CD4-positive, alpha-beta T cell treated with Interleukin-2 at 100 ng/mL for 4 hours (primary cell): Measurements from ENCODE around the gene TRIO.

Source experiments
- DNase-seq: peaks from one replicate; pipeline ENCODE4 v3.0.0-alpha.2; 2020; ENCODE audit warnings: low spot score

The TRIO gene

GRCh38 chr5:14247054-14247386, 103.9 kb downstream of the TRIO start:
- DNase-seq, result no peak

GRCh38 chr5:14249258-14250082, 106.3 kb downstream of the TRIO start:
- DNase-seq, result no peak

- no peak for DNase-seq
Observed at GRCh38 chr5:14250084-14250695, 107.0 kb downstream of the TRIO start.

GRCh38 chr5:14250748-14251701, 107.9 kb downstream of the TRIO start:
- no peak for DNase-seq

GRCh38 chr5:14251733-14252132, 108.6 kb downstream of the TRIO start:
- no peak for DNase-seq

GRCh38 chr5:14252793-14253192, 109.7 kb downstream of the TRIO start:
- DNase-seq, result no peak

- DNase-seq, result no peak
Observed at GRCh38 chr5:14254686-14255085, 111.5 kb downstream of the TRIO start.

GRCh38 chr5:14256026-14256690, 113.0 kb downstream of the TRIO start:
- no peak for DNase-seq

GRCh38 chr5:14256756-14257393, 113.7 kb downstream of the TRIO start:
- DNase-seq, result no peak

GRCh38 chr5:14257995-14258403, 114.9 kb downstream of the TRIO start:
- DNase-seq, result no peak

GRCh38 chr5:14258840-14259239, 115.7 kb downstream of the TRIO start:
- DNase-seq, result no peak

GRCh38 chr5:14260637-14261036, 117.5 kb downstream of the TRIO start:
- DNase-seq, result no peak

GRCh38 chr5:14261235-14261634, 118.1 kb downstream of the TRIO start:
- no peak for DNase-seq

- DNase-seq, result no peak
Observed at GRCh38 chr5:14261856-14262611, 118.9 kb downstream of the TRIO start.

GRCh38 chr5:14263113-14263512, 120.0 kb downstream of the TRIO start:
- DNase-seq, result no peak

GRCh38 chr5:14263699-14264098, 120.6 kb downstream of the TRIO start:
- no peak for DNase-seq

GRCh38 chr5:14264605-14265316, 121.6 kb downstream of the TRIO start:
- DNase-seq, result peak; percentile 61

- no peak for DNase-seq
Observed at GRCh38 chr5:14265570-14265969, 122.4 kb downstream of the TRIO start.

- no peak for DNase-seq
Observed at GRCh38 chr5:14266171-14266570, 123.0 kb downstream of the TRIO start.

- no peak for DNase-seq
Observed at GRCh38 chr5:14266686-14267085, 123.5 kb downstream of the TRIO start.
